GM12891 (cell line): ENCODE data around the gene DPYSL3.

Experiments
- PAX5 ChIP-seq: IDR thresholded peaks from 2 replicates; pipeline ENCODE4 v1.6.1; 2011; ENCODE audit warnings: low read length, moderate library complexity, mild to moderate bottlenecking; ENCODE audit not compliant: insufficient read depth, severe bottlenecking
- POLR2A ChIP-seq: IDR thresholded peaks from 2 replicates; pipeline ENCODE4 v1.6.1; 2011; ENCODE audit warnings: low read depth, low read length, control low read depth
- POLR2AphosphoS5 ChIP-seq: IDR thresholded peaks from 2 replicates; pipeline ENCODE4 v1.6.1; 2011; ENCODE audit warnings: low read depth, low read length, control low read depth
- TAF1 ChIP-seq: IDR thresholded peaks from 2 replicates; pipeline ENCODE4 v1.6.1; 2011; ENCODE audit warnings: low read depth, low read length, control low read depth

DNA sequence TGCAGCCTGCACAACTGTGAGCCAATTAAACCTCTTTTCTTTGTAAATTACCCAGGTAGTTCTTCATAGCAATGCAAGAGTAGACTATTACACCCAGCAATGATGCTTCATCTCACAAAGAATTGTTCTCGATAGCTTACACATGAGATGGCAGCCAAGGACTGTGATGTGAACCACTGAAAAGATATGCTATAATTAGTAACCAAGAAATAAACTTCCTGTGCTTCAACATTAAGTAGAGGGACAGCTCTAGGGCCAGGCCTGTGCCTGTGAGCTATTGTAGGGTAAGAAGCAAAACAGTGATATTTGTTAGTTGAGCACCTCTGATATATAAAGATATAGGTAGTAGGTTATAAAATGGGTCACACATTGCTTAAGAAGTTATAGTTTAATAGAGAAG lies 41.8 kb upstream of the DPYSL3 start:
- no peak for TF ChIP-seq POLR2A
- TF ChIP-seq POLR2AphosphoS5, result no peak
- TF ChIP-seq TAF1, result no peak
- TF ChIP-seq PAX5, result no peak
